HepG2 (cell line): Measurements from ENCODE around the gene TMEM95. TPM values are rescaled to one million over a fixed set of nuclear protein-coding genes. Genes with fewer than 3 reads are reported as not detected.

ENCODE experiments used
- ATAC-seq: fragments of 200-7000 bp; cut with Tn5 transposase; 3 replicates; pipeline ENCODE4 v1.9.1; 2020; ENCODE audit warnings: mild to moderate bottlenecking, moderate library complexity
- BruUV-seq: library from RNA; stranded (reverse); fragments of 400-500 nt; replicated peaks from 2 replicates; lab custom pipeline; 2021; lab: Mats Ljungman, UMichigan
- CTCF ChIA-PET: fragments of 300-600 bp; formaldehyde crosslinking; extraction: SDS; loops from one replicate; lab custom pipeline; 2021; ENCODE audit warnings: low total read pairs, inconsistent platforms, low intra/inter-chr PET ratio; lab: Yijun Ruan, JAX
- POLR2A ChIA-PET: fragments of 350-600 bp; sonication (Branson Sonifier 250); formaldehyde crosslinking; loops from one replicate; lab custom pipeline; 2020; ENCODE audit warnings: antibody characterized with exemption, inconsistent platforms; lab: Yijun Ruan, JAX
- DNase-seq: peaks from one replicate; pipeline ENCODE4 v3.0.0-alpha.2; 2015; ENCODE audit warnings: low spot score
- FAIRE-seq: peaks from 3 replicates; lab custom pipeline; 2011; peaks lifted over from hg19 to GRCh38; lab: Jason Lieb, UNC
- H2AFZ ChIP-seq: one replicate; pipeline ENCODE4 v1.6.1; 2011; ENCODE audit warnings: low read length, inconsistent platforms
- H3K27ac ChIP-seq: fragments of 300-600 bp; 3 replicates; pipeline ENCODE4 v1.8.0; 2011; ENCODE audit warnings: mixed run types, mild to moderate bottlenecking, mixed read lengths, low read length, inconsistent platforms; ENCODE audit not compliant: insufficient read depth; ENCODE audit errors: extremely low read length
- H3K27me3 ChIP-seq, 2 experiments: fragments of 200-600 bp in 1 of 2; 2 replicates in 1 of 2; 3 replicates in 1 of 2; pipeline versions ENCODE4 v1.6.0 to v1.8.0; 2011; ENCODE audit warnings: low read length in 2 of 2, mild to moderate bottlenecking in 2 of 2, moderate library complexity in 2 of 2, inconsistent platforms in 1 of 2; ENCODE audit not compliant: insufficient read depth in 2 of 2, control insufficient read depth in 1 of 2
- H3K36me3 ChIP-seq, 2 experiments: fragments of 200-600 bp in 1 of 2; replicated peaks in 1 of 2; 2 replicates in 1 of 2; 3 replicates in 1 of 2; pipeline versions ENCODE4 v1.5.1 to v1.8.0; 2011; ENCODE audit warnings: low read length in 2 of 2, inconsistent platforms in 1 of 2; ENCODE audit not compliant: insufficient read depth in 2 of 2, control insufficient read depth in 1 of 2
- H3K4me1 ChIP-seq: 2 replicates; pipeline ENCODE4 v1.5.1; 2012; ENCODE audit warnings: low read length, inconsistent platforms; ENCODE audit not compliant: insufficient read depth
- H3K4me2 ChIP-seq: 2 replicates; pipeline ENCODE4 v1.6.0; 2011; ENCODE audit warnings: low read depth, low read length, inconsistent platforms
- H3K4me3 ChIP-seq, 3 experiments: fragments of 200-600 bp in 1 of 3; sonication (generic), shearing (Covaris generic) in 1 of 3; replicated peaks in 1 of 3; 2 replicates each; pipeline ENCODE4 v1.5.1; 2011 to 2016; ENCODE audit warnings: low read length in 3 of 3, inconsistent platforms in 2 of 3, low read depth in 2 of 3, mild to moderate bottlenecking in 2 of 3, control low read depth in 1 of 3, mixed read lengths in 1 of 3; ENCODE audit not compliant: insufficient read depth in 1 of 3
- H3K79me2 ChIP-seq: one replicate; pipeline ENCODE4 v1.6.1; 2011; ENCODE audit warnings: low read length, inconsistent platforms; ENCODE audit not compliant: insufficient read depth
- H3K9ac ChIP-seq: 2 replicates; pipeline ENCODE4 v1.6.0; 2011; ENCODE audit warnings: mild to moderate bottlenecking, low read depth, low read length, inconsistent platforms; ENCODE audit not compliant: insufficient read depth
- H3K9me3 ChIP-seq: 2 replicates; pipeline ENCODE4 v1.5.1; 2012; ENCODE audit warnings: mild to moderate bottlenecking, low read length
- H4K20me1 ChIP-seq: 2 replicates; pipeline ENCODE4 v1.6.0; 2011; ENCODE audit warnings: inconsistent platforms, mild to moderate bottlenecking, low read length, moderate library complexity; ENCODE audit not compliant: insufficient read depth
- AGO1 ChIP-seq: fragments of 200-400 bp; formaldehyde crosslinking; IDR thresholded peaks from 2 replicates; pipeline ENCODE4 v1.6.1; 2017; ENCODE audit warnings: mild to moderate bottlenecking, low read depth, low read length, moderate library complexity; ENCODE audit not compliant: poor library complexity, severe bottlenecking
- AGO2 ChIP-seq: fragments of 200-400 bp; formaldehyde crosslinking; optimal IDR thresholded peaks from 2 replicates; pipeline ENCODE3; 2017; ENCODE audit warnings: mild to moderate bottlenecking, low read depth, low read length, moderate library complexity
- CAMTA2 ChIP-seq: sonication (generic); formaldehyde crosslinking; IDR thresholded peaks from 2 replicates; pipeline ENCODE4 v1.4.0; 2020; ENCODE audit warnings: mild to moderate bottlenecking, missing genetic modification reagents, borderline replicate concordance
- DMAP1 ChIP-seq: IDR thresholded peaks from 2 replicates; pipeline ENCODE4 v1.6.1; 2016
- ERF ChIP-seq: IDR thresholded peaks from 2 replicates; pipeline ENCODE4 v1.6.1; 2018; ENCODE audit warnings: missing biosample characterization, missing genetic modification reagents
- HCFC1 ChIP-seq: fragments of 150-350 bp; IDR thresholded peaks from 2 replicates; pipeline ENCODE4 v1.6.1; 2014; ENCODE audit warnings: low read depth, low read length
- KLF12 ChIP-seq: sonication (generic); formaldehyde crosslinking; IDR thresholded peaks from 2 replicates; pipeline ENCODE4 v1.4.0; 2020; ENCODE audit warnings: missing genetic modification reagents, borderline replicate concordance
- NKX3-1 ChIP-seq: sonication (generic); formaldehyde crosslinking; IDR thresholded peaks from 2 replicates; pipeline ENCODE4 v1.5.0; 2020; ENCODE audit warnings: missing genetic modification reagents
- POLR2A ChIP-seq, 2 experiments: IDR thresholded peaks; 2 replicates each; pipeline ENCODE4 v1.6.1; 2011; ENCODE audit warnings: low read depth in 2 of 2, low read length in 2 of 2, mild to moderate bottlenecking in 1 of 2, moderate library complexity in 1 of 2; ENCODE audit not compliant: insufficient read depth in 1 of 2
- RORA ChIP-seq: sonication (generic); formaldehyde crosslinking; IDR thresholded peaks from 2 replicates; pipeline ENCODE4 v1.5.0; 2020; ENCODE audit warnings: mild to moderate bottlenecking, missing genetic modification reagents, moderate library complexity
- TBP ChIP-seq: sonication (generic); formaldehyde crosslinking; IDR thresholded peaks from 2 replicates; pipeline ENCODE4 v1.5.0; 2020; ENCODE audit warnings: missing genetic modification reagents
- TGIF2 ChIP-seq: IDR thresholded peaks from 2 replicates; pipeline ENCODE4 v1.6.1; 2016; ENCODE audit warnings: control low read depth, missing compliant biosample characterization
- ZC3H13 ChIP-seq: sonication (generic); formaldehyde crosslinking; IDR thresholded peaks from 2 replicates; pipeline ENCODE4 v1.8.1; 2023; ENCODE audit warnings: mild to moderate bottlenecking, missing genetic modification reagents, moderate library complexity
- ZFX ChIP-seq: sonication (generic); formaldehyde crosslinking; IDR thresholded peaks from 2 replicates; pipeline ENCODE4 v1.4.0; 2020; ENCODE audit warnings: mild to moderate bottlenecking, low read depth, missing genetic modification reagents, moderate library complexity
- WGBS: methylation state at CpG from one replicate; pipeline ENCODE4 v1.1.6; 2017; ENCODE audit warnings: low lambda C conversion rate; 5-methylcytosine and 5-hydroxymethylcytosine counted together
- in situ Hi-C: cut with HindIII; loops from 2 replicates; pipeline ENCODE4 v1.10.0; 2017; ENCODE audit warnings: low pct_unique_long_range_greater_than_20kb; ENCODE audit not compliant: extremely low pct_ligation_motif_present
- intact Hi-C: fragments of 100-400 bp; cut with micrococcal nuclease; formaldehyde crosslinking; loops from one replicate; pipeline ENCODE4 v1.10.0; 2022; ENCODE audit not compliant: unreplicated experiment
- polyA plus RNA-seq, 8 experiments: library from polyadenylated mRNA; depleted of rRNA in 3 of 8; stranded (reverse) in 7 of 8; unstranded in 1 of 8; fragments of >200 nt; fragmentation: Illumina TruSeq in 4 of 8; extraction: Trizol in 4 of 8; gene quantifications; 2 replicates each; pipeline versions ENCODE4 v1.2.1 to v1.2.3, GENCODE V29; 2011 to 2016; ENCODE audit warnings: low read depth in 4 of 8, missing spikeins in 1 of 8, mixed read lengths in 1 of 8; ENCODE audit not compliant: insufficient read depth in 1 of 8
- total RNA-seq, 5 experiments: library from RNA; depleted of rRNA; stranded (reverse); fragments of >200 nt; fragmentation: Illumina TruSeq; extraction: Trizol; gene quantifications; 2 replicates each; pipeline ENCODE4 v1.2.3, GENCODE V29; 2016; ENCODE audit warnings: low read depth in 1 of 5
- TF ChIP-seq, protein P1 (sequence below): IDR thresholded peaks from 2 replicates; pipeline ENCODE4 v1.6.1; 2016; ENCODE audit warnings: low read depth, control low read depth
- TF ChIP-seq, protein P2 (sequence below): sonication (generic); formaldehyde crosslinking; IDR thresholded peaks from 2 replicates; pipeline ENCODE4 v1.5.1; 2020; ENCODE audit warnings: mild to moderate bottlenecking, moderate library complexity, missing genetic modification reagents
- TF ChIP-seq, protein P3 (sequence below): fragments of 450-650 bp; IDR thresholded peaks from 2 replicates; pipeline ENCODE4 v1.6.1; 2016
- TF ChIP-seq, protein P4 (sequence below): sonication (generic); formaldehyde crosslinking; IDR thresholded peaks from 2 replicates; pipeline ENCODE4 v1.8.0; 2022; ENCODE audit warnings: mild to moderate bottlenecking, missing genetic modification reagents, borderline replicate concordance
- TF ChIP-seq, protein P5 (sequence below): sonication (generic); formaldehyde crosslinking; IDR thresholded peaks from 2 replicates; pipeline ENCODE4 v1.8.1; 2023; ENCODE audit warnings: mild to moderate bottlenecking, missing genetic modification reagents, borderline replicate concordance

TMEM95 gene
- total and polyA plus RNA-seq, 2 of the 13 experiments (the other 11 are each of a cell fraction or from before 2014, with no cell fraction given): not detected

DNA sequence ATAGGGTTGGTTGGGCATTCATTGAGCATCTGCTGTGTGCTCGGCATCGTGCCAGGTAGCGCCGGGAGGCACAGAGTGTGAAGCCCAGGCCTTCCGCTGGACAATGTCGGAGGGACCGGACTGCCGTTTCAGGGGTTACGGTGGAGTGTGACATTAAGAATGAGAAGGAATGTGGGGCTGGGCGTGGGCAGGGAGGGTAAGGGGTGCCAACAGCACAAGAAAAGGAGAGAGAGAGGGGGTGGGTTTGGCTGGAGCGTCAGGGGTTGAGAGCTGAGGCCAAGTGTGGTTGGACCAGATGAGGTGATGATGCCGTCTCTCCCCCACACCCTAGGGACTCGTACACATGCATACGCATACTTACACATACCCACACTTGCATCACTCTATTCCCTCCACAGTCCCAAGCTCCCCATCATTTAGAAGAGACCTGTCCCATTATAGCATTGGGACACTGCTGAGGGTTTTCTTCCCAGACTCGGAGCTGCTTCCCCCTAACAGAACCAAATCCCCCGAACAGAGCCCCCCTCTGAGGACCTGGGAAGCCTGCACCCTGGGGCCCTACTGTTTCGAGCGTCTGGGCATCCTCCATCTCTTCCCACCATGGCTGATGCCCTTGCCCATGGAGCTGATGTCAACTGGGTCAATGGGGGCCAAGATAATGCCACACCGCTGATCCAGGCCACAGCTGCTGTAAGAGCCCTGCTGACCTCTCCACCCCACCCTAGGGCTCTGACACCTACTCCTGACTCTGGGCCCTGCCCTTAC is 6.3 kb upstream of the TMEM95 start:
- DNase-seq (no peak), FAIRE-seq (no peak), ATAC-seq (no peak)
- Histone ChIP-seq H3K27me3 (peaks cover 0 to 11% of the 10 kb centered on the region in 2 experiments; a peak in 3 of 5 replicates), H4K20me1 (peaks cover 13% of the 10 kb centered on the region; the same call in 1 of the 2 replicates), H3K27ac (no peak overlapping the region), H3K9me3 (no peaks in the 10 kb centered on the region), H3K36me3 (no peaks in the 10 kb centered on the region), H3K4me2 (peak overlapping the region; percentile 28; the same call in 1 of the 2 replicates), H3K79me2 (no peaks in the 10 kb centered on the region), H2AFZ (no peak overlapping the region), H3K4me3 (no peak overlapping the region), H3K9ac (no peak overlapping the region), H3K4me1 (peaks cover 66% of the 10 kb centered on the region)
- BruUV-seq: no TSS peak
- ChIA-PET POLR2A (interaction anchor here (0.9 to 2.3 kb wide), 6 partner anchors 14 to 67 kb away, joined by 3 to 7 read pairs (median 4); partner anchors contain the start of genes SLC2A4 and TMEM256), CTCF (interaction anchor here (5.9 kb wide), 1 partner anchor 25 kb away, joined by 41 read pairs; no protein-coding TSS in a partner anchor)
- 67% methylated on average over 19 of the region's 19 CpGs for WGBS
- intact Hi-C loops (no loop called here), in situ Hi-C loops (no loop called here)
- TF ChIP-seq TBP (CRISPR knock-in tag) (no peak), KLF12 (no peak), AGO1 (peak; percentile 4), ERF (CRISPR knock-in tag) (no peak), ZFX (CRISPR knock-in tag) (no peak), TGIF2 (CRISPR knock-in tag) (no peak), RORA (no peak), POLR2A (IDR thresholded peaks at IDR 0.05; ENCODE audit: insufficient read depth in 1 of 2, low read depth in 2 of 2, low read length in 2 of 2) (peak in 1 of 2 experiments; percentile 22; a peak in 1 of 4 replicates), DMAP1 (no peak), HCFC1 (no peak), NKX3-1 (CRISPR knock-in tag) (no peak), AGO2 (no peak), ZC3H13 (peak; percentile 72; the same call in 1 of the 2 replicates), CAMTA2 (CRISPR knock-in tag) (no peak)
- TF ChIP-seq, protein P1, sequence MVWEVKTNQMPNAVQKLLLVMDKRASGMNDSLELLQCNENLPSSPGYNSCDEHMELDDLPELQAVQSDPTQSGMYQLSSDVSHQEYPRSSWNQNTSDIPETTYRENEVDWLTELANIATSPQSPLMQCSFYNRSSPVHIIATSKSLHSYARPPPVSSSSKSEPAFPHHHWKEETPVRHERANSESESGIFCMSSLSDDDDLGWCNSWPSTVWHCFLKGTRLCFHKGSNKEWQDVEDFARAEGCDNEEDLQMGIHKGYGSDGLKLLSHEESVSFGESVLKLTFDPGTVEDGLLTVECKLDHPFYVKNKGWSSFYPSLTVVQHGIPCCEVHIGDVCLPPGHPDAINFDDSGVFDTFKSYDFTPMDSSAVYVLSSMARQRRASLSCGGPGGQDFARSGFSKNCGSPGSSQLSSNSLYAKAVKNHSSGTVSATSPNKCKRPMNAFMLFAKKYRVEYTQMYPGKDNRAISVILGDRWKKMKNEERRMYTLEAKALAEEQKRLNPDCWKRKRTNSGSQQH (CRISPR knock-in tag): no peak
- TF ChIP-seq, protein P2, sequence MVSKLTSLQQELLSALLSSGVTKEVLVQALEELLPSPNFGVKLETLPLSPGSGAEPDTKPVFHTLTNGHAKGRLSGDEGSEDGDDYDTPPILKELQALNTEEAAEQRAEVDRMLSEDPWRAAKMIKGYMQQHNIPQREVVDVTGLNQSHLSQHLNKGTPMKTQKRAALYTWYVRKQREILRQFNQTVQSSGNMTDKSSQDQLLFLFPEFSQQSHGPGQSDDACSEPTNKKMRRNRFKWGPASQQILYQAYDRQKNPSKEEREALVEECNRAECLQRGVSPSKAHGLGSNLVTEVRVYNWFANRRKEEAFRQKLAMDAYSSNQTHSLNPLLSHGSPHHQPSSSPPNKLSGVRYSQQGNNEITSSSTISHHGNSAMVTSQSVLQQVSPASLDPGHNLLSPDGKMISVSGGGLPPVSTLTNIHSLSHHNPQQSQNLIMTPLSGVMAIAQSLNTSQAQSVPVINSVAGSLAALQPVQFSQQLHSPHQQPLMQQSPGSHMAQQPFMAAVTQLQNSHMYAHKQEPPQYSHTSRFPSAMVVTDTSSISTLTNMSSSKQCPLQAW (CRISPR knock-in tag): no peak
- TF ChIP-seq, protein P3, sequence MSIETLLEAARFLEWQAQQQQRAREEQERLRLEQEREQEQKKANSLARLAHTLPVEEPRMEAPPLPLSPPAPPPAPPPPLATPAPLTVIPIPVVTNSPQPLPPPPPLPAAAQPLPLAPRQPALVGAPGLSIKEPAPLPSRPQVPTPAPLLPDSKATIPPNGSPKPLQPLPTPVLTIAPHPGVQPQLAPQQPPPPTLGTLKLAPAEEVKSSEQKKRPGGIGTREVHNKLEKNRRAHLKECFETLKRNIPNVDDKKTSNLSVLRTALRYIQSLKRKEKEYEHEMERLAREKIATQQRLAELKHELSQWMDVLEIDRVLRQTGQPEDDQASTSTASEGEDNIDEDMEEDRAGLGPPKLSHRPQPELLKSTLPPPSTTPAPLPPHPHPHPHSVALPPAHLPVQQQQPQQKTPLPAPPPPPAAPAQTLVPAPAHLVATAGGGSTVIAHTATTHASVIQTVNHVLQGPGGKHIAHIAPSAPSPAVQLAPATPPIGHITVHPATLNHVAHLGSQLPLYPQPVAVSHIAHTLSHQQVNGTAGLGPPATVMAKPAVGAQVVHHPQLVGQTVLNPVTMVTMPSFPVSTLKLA: no peak
- TF ChIP-seq, protein P4, sequence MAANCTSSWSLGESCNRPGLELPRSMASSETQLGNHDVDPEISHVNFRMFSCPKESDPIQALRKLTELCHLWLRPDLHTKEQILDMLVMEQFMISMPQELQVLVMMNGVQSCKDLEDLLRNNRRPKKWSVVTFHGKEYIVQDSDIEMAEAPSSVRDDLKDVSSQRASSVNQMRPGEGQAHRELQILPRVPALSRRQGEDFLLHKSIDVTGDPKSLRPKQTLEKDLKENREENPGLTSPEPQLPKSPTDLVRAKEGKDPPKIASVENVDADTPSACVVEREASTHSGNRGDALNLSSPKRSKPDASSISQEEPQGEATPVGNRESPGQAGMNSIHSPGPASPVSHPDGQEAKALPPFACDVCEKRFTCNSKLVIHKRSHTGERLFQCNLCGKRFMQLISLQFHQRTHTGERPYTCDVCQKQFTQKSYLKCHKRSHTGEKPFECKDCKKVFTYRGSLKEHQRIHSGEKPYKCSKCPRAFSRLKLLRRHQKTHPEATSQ: no peak
- TF ChIP-seq, protein P5, sequence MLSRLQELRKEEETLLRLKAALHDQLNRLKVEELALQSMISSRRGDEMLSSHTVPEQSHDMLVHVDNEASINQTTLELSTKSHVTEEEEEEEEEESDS (CRISPR knock-in tag): no peak
